Tibial artery (tissue), 4 donors: ENCODE measurements around the gene RMND5A.

Source experiments
- DNase-seq, 2 donors: peaks; one replicate each; pipeline ENCODE4 v3.0.0-alpha.2; 2019
- H3K27ac ChIP-seq, 2 donors: fragments of 200-600 bp; sonication (generic) in 1 of 2; 1 replicate in 1 of 2; 2 replicates in 1 of 2; pipeline ENCODE4 v1.5.1; 2018 to 2019; ENCODE audit warnings: mild to moderate bottlenecking in 1 of 2
- H3K27me3 ChIP-seq, 2 donors: fragments of 200-600 bp; sonication (generic) in 1 of 2; one replicate each; pipeline versions ENCODE4 v1.5.1 to v1.6.0; 2016 to 2019
- H3K36me3 ChIP-seq, 3 donors: fragments of 200-600 bp; sonication (generic) in 2 of 3; one replicate each; pipeline ENCODE4 v1.5.1; 2016 to 2019; ENCODE audit warnings: mild to moderate bottlenecking in 2 of 3
- H3K4me1 ChIP-seq, 4 donors: fragments of 200-600 bp; sonication (generic) in 2 of 4; 1 replicate in 3 of 4; 2 replicates in 1 of 4; pipeline ENCODE4 v1.5.1; 2016 to 2019
- H3K4me3 ChIP-seq, 2 donors: fragments of 200-600 bp; sonication (generic) in 1 of 2; 1 replicate in 1 of 2; 2 replicates in 1 of 2; pipeline ENCODE4 v1.5.1; 2018 to 2019; ENCODE audit warnings: mild to moderate bottlenecking in 2 of 2
- H3K9me3 ChIP-seq, 3 donors: fragments of 200-600 bp; sonication (generic) in 1 of 3; one replicate each; pipeline ENCODE4 v1.5.1; 2016 to 2019
- CTCF ChIP-seq, 2 experiments: fragments of 200-600 bp in 1 of 2; fragments of 450-650 bp in 1 of 2; IDR thresholded peaks; one replicate each; pipeline ENCODE4 v1.5.1; 2017 to 2019; ENCODE audit warnings: antibody characterized with exemption in 2 of 2, mild to moderate bottlenecking in 1 of 2, moderate library complexity in 1 of 2
- intact Hi-C: fragments of 100-400 bp; cut with DNase I; formaldehyde crosslinking; loops from one replicate; pipeline ENCODE4 v1.15.0; 2023; ENCODE audit warnings: low total_unique reads

Gene RMND5A

GRCh38 chr2:86800856-86801567 is 80.9 kb downstream of the RMND5A start:
- Histone ChIP-seq H3K4me3 (no peak overlapping the region), H3K36me3 (no peaks in the 10 kb centered on the region), H3K9me3 (peaks cover 0 to 14% (median 12%) of the 10 kb centered on the region in 3 donors), H3K27me3 (no peaks in the 10 kb centered on the region), H3K4me1 (no peaks in the 10 kb centered on the region), H3K27ac (no peak overlapping the region)
- intact Hi-C loops, result no loop called here
- no peak for TF ChIP-seq CTCF (IDR thresholded peaks at IDR 0.05)
- no peak for DNase-seq

GRCh38 chr2:86806059-86806857 is 86.2 kb downstream of the RMND5A start:
- intact Hi-C loops, result no loop called here
- H3K27me3 ChIP-seq, result peaks cover 0 to 16% of the 10 kb centered on the region in 2 donors
- no peak overlapping the region for H3K4me3 ChIP-seq
- H3K27ac ChIP-seq, result no peak overlapping the region
- no peak for DNase-seq
- H3K4me1 ChIP-seq, result peaks cover 0 to 29% (median 20%) of the 10 kb centered on the region in 4 donors
- no peaks in the 10 kb centered on the region for H3K36me3 ChIP-seq
- no peak for TF ChIP-seq CTCF (IDR thresholded peaks at IDR 0.05)
- no peaks in the 10 kb centered on the region for H3K9me3 ChIP-seq

- Histone ChIP-seq H3K36me3 (no peaks in the 10 kb centered on the region), H3K27ac (no peak overlapping the region), H3K4me3 (peak overlapping the region in 1 of 2 donors; percentile 55), H3K27me3 (peaks cover 0 to 24% of the 10 kb centered on the region in 2 donors), H3K9me3 (no peaks in the 10 kb centered on the region), H3K4me1 (peaks cover 0 to 29% (median 20%) of the 10 kb centered on the region in 4 donors)
- intact Hi-C loops, result no loop called here
- no peak for TF ChIP-seq CTCF (IDR thresholded peaks at IDR 0.05)
- no peak for DNase-seq
These were observed 87.0 kb downstream of the RMND5A start for GRCh38 chr2:86807133-86807467.

- Histone ChIP-seq H3K4me3 (peak overlapping the region; percentile 35 to 55), H3K9me3 (no peaks in the 10 kb centered on the region), H3K27me3 (peaks cover 0 to 26% of the 10 kb centered on the region in 2 donors), H3K27ac (no peak overlapping the region), H3K36me3 (no peaks in the 10 kb centered on the region), H3K4me1 (peaks cover 0 to 29% (median 20%) of the 10 kb centered on the region in 4 donors)
- no peak for TF ChIP-seq CTCF (IDR thresholded peaks at IDR 0.05)
- intact Hi-C loops, result no loop called here
- peak in 1 of 2 donors; percentile 70 for DNase-seq
These were observed 87.6 kb downstream of the RMND5A start for GRCh38 chr2:86807468-86808275.

- Histone ChIP-seq H3K9me3 (no peaks in the 10 kb centered on the region), H3K4me3 (peak overlapping the region; percentile 35 to 55), H3K4me1 (peaks cover 0 to 29% (median 20%) of the 10 kb centered on the region in 4 donors), H3K27ac (no peak overlapping the region), H3K36me3 (no peaks in the 10 kb centered on the region), H3K27me3 (peaks cover 0 to 28% of the 10 kb centered on the region in 2 donors)
- intact Hi-C loops, result no loop called here
- peak; percentile 84 to 88 for TF ChIP-seq CTCF (IDR thresholded peaks at IDR 0.05)
- peak; percentile 78 to 88 for DNase-seq
These were observed 88.4 kb downstream of the RMND5A start for GRCh38 chr2:86808315-86809161.
